Non-pigmented ciliary epithelial cell (primary cell): Measurements from ENCODE around the gene VSTM2L.

Experiments
- DNase-seq: peaks from one replicate; pipeline ENCODE4 v3.0.0-alpha.2; 2010; ENCODE audit warnings: low read depth

Gene VSTM2L

GRCh38 chr20:37878835-37879599 lies 23.9 kb upstream of the VSTM2L start:
- no peak for DNase-seq

GRCh38 chr20:37879843-37880242 lies 23.1 kb upstream of the VSTM2L start:
- no peak for DNase-seq

GRCh38 chr20:37880726-37881591 lies 22.0 kb upstream of the VSTM2L start:
- no peak for DNase-seq

- DNase-seq: no peak
Observed at GRCh38 chr20:37881601-37882343, 21.2 kb upstream of the VSTM2L start.

GRCh38 chr20:37882961-37883712 lies 19.8 kb upstream of the VSTM2L start:
- DNase-seq: no peak

GRCh38 chr20:37885042-37885441 lies 17.9 kb upstream of the VSTM2L start:
- no peak for DNase-seq

GRCh38 chr20:37885593-37886503 lies 17.1 kb upstream of the VSTM2L start:
- no peak for DNase-seq

- DNase-seq: no peak
Observed at GRCh38 chr20:37886851-37887297, 16.1 kb upstream of the VSTM2L start.

- DNase-seq: no peak
Observed at GRCh38 chr20:37888641-37889040, 14.3 kb upstream of the VSTM2L start.

- no peak for DNase-seq
Observed at GRCh38 chr20:37890108-37890507, 12.8 kb upstream of the VSTM2L start.

GRCh38 chr20:37890643-37891042 lies 12.3 kb upstream of the VSTM2L start:
- DNase-seq: no peak

- DNase-seq: no peak
Observed at GRCh38 chr20:37892001-37892400, 10.9 kb upstream of the VSTM2L start.

- DNase-seq: no peak
Observed at GRCh38 chr20:37893566-37894241, 9.2 kb upstream of the VSTM2L start.

GRCh38 chr20:37894454-37894853 lies 8.5 kb upstream of the VSTM2L start:
- DNase-seq: no peak

GRCh38 chr20:37895166-37895565 lies 7.8 kb upstream of the VSTM2L start:
- no peak for DNase-seq

- DNase-seq: no peak
Observed at GRCh38 chr20:37896932-37897548, 5.9 kb upstream of the VSTM2L start.

GRCh38 chr20:37898233-37899104 lies 4.5 kb upstream of the VSTM2L start:
- no peak for DNase-seq
